ENCODE data around the gene PCDHGA1.

PCDHGA1 gene

GRCh38 chr5:141493500-141494422 lies 163.4 kb downstream of the PCDHGA1 start:
- no peak for DNase-seq

GRCh38 chr5:141494761-141495452 lies 164.6 kb downstream of the PCDHGA1 start:
- no peak for DNase-seq

GRCh38 chr5:141495453-141495811 lies 165.1 kb downstream of the PCDHGA1 start:
- no peak for DNase-seq

- DNase-seq, result no peak
Measured at GRCh38 chr5:141496038-141496437, 165.7 kb downstream of the PCDHGA1 start.

GRCh38 chr5:141501761-141502160 lies 171.4 kb downstream of the PCDHGA1 start:
- DNase-seq, result no peak

GRCh38 chr5:141503681-141504080 lies 173.4 kb downstream of the PCDHGA1 start:
- DNase-seq, result no peak

- DNase-seq, result no peak
Measured at GRCh38 chr5:141504216-141504615, 173.9 kb downstream of the PCDHGA1 start.

GRCh38 chr5:141506381-141507155 lies 176.3 kb downstream of the PCDHGA1 start:
- no peak for DNase-seq

- peak; percentile 36 for DNase-seq
Measured at GRCh38 chr5:141507387-141508091, 177.2 kb downstream of the PCDHGA1 start.

GRCh38 chr5:141508440-141508797 lies 178.1 kb downstream of the PCDHGA1 start:
- DNase-seq, result no peak

GRCh38 chr5:141508798-141509611 lies 178.7 kb downstream of the PCDHGA1 start:
- DNase-seq, result peak; percentile 95

- DNase-seq, result no peak
Measured at GRCh38 chr5:141510160-141510559, 179.8 kb downstream of the PCDHGA1 start.

- DNase-seq, result no peak
Measured at GRCh38 chr5:141510850-141511601, 180.7 kb downstream of the PCDHGA1 start.

GRCh38 chr5:141511771-141512325 lies 181.5 kb downstream of the PCDHGA1 start:
- DNase-seq, result no peak

- DNase-seq, result peak; percentile 10
Measured at GRCh38 chr5:141512390-141512910, 182.1 kb downstream of the PCDHGA1 start.

GRCh38 chr5:141512911-141513626 lies 182.8 kb downstream of the PCDHGA1 start:
- DNase-seq, result no peak

- DNase-seq, result peak; percentile 83
Measured at GRCh38 chr5:141513627-141514329, 183.5 kb downstream of the PCDHGA1 start.

GRCh38 chr5:141514330-141515133 lies 184.2 kb downstream of the PCDHGA1 start:
- no peak for DNase-seq

Measured in amniotic stem cell (primary cell).